Heart right ventricle (tissue), 16 donors: ENCODE measurements around the gene PLEKHN1. TPM values are rescaled to one million over a fixed set of nuclear protein-coding genes. Genes with fewer than 3 reads are reported as not detected.
"Not testable (repeated sequence)": the region's sequence is repeated elsewhere in the genome, so short reads cannot be mapped to it uniquely, and the experiment has no call there.

ENCODE experiments used
- ATAC-seq, 8 donors: fragments of 200-7000 bp; cut with Tn5 transposase; one replicate each; pipeline ENCODE4 v1.9.1; 2020; ENCODE audit warnings: mild to moderate bottlenecking in 8 of 8, moderate library complexity in 8 of 8, moderate number of reproducible peaks in 1 of 8
- DNase-seq, 2 donors: peaks; one replicate each; pipeline ENCODE4 v3.0.0-alpha.2; 2020
- H3K27ac ChIP-seq, 10 donors: fragments of 200-600 bp; sonication (generic) in 2 of 10; one replicate each; pipeline versions ENCODE4 v1.5.0 to v1.8.0; 2020 to 2022; ENCODE audit warnings: mild to moderate bottlenecking in 3 of 10
- H3K27me3 ChIP-seq, 7 donors: fragments of 200-600 bp; one replicate each; pipeline ENCODE4 v1.8.0; 2021 to 2022; ENCODE audit warnings: mild to moderate bottlenecking in 2 of 7
- H3K36me3 ChIP-seq, 9 donors: fragments of 200-600 bp; sonication (generic) in 1 of 9; one replicate each; pipeline versions ENCODE4 v1.5.0 to v1.8.0; 2020 to 2022; ENCODE audit warnings: mild to moderate bottlenecking in 2 of 9
- H3K4me1 ChIP-seq, 9 donors: fragments of 200-600 bp; sonication (generic) in 1 of 9; one replicate each; pipeline versions ENCODE4 v1.5.0 to v1.8.0; 2020 to 2022; ENCODE audit warnings: mild to moderate bottlenecking in 4 of 9
- H3K4me3 ChIP-seq, 10 donors: fragments of 200-600 bp; sonication (generic) in 2 of 10; one replicate each; pipeline versions ENCODE4 v1.5.0 to v1.8.0; 2020 to 2022; ENCODE audit warnings: mild to moderate bottlenecking in 7 of 10, moderate library complexity in 2 of 10
- H3K9me3 ChIP-seq, 11 donors: fragments of 200-600 bp in 10 of 11; sonication (generic) in 2 of 11; one replicate each; pipeline versions ENCODE4 v1.5.0 to v1.8.0; 2013 to 2022; ENCODE audit warnings: mild to moderate bottlenecking in 2 of 11, control low read depth in 1 of 11, moderate library complexity in 1 of 11
- CTCF ChIP-seq, 9 donors: fragments of 200-600 bp; sonication (generic) in 2 of 9; IDR thresholded peaks; one replicate each; pipeline versions ENCODE4 v1.5.0 to v1.8.0; 2021 to 2022; ENCODE audit warnings: antibody characterized with exemption in 9 of 9, mild to moderate bottlenecking in 5 of 9, moderate library complexity in 1 of 9
- WGBS, 2 donors: extraction: QIAGEN DNeasy Blood & Tissue Kit; methylation state at CpG; one replicate each; pipeline ENCODE4 v1.1.7; 2013; ENCODE audit warnings: inconsistent platforms in 1 of 2; 5-methylcytosine and 5-hydroxymethylcytosine counted together
- intact Hi-C, 10 donors: fragments of 100-400 bp; cut with DNase I; formaldehyde crosslinking; loops; one replicate each; pipeline versions ENCODE4 v1.11.1 to v1.14.2; 2022
- polyA plus RNA-seq, 2 donors: library from polyadenylated mRNA; stranded (reverse); fragments of 200-250 nt; gene quantifications; one replicate each; pipeline ENCODE4 v1.2.3, GENCODE V29; 2013
- total RNA-seq, 10 donors: library from RNA; stranded (reverse); fragmentation: NEBNext Ultra II Directional in 3 of 10; extraction: Animal tissue kit (Norgen Biotek cat#: 25700) in 3 of 10; gene quantifications; one replicate each; pipeline versions ENCODE4 v1.2.1 to v1.2.4, GENCODE V29; 2021 to 2023
- donor health status: Arrhythmogenic right ventricular cardiomyopathy.
- donor health status: ischemic (EF 13 %, LVEDD 7.1; RV severe dilation, severe dysfunction).
- donor health status: healthy with polysubstance abuse.
- donor health status: DM: no; HTN: yes; CAD: no.
- donor health status: DM: no; HTN: no; CAD: no.
- donor health status: ischemic (EF 25% LVEDD 6.9; RV normal size, moderate dysfunction).
- donor health status: ischemic (EF 25% LVEDD 5.7; RV mildly dilated, moderate dysfunction).
- donor health status: healthy.
- donor health status: DM: yes; HTN: yes; CAD: no.
- donor health status: Ischemic cardiomyopathy.
- donor health status: ischemic (EF 35%, LVEDD 5.7; RV mildly dilated, moderate dysfunction).
- donor health status: nonischemic (EF 11% LVEDD 7.7; RV severe dilation, severe dysfunction).
- donor health status: DM: yes; HTN: yes; CAD: no.
- donor health status: PGD.
- donor health status: ischemic (EF 29% LVEDD 5.4; RV normal size, mild dysfunction).
- donor health status: nonischemic (EF 23%, LVEDD 6.1; RV moderate dilation, normal function).

PLEKHN1 gene
- total and polyA plus RNA-seq, 12 donors = 0.13 to 0.37 (median 0.29) TPM; not detected in 8

- Histone ChIP-seq H3K27ac (no peak overlapping the region), H3K4me3 (no peak overlapping the region), H3K36me3 (no peaks in the 10 kb centered on the region), H3K4me1 (peaks cover 5 to 28% (median 16%) of the 10 kb centered on the region in 9 donors), H3K9me3 (no peaks in the 10 kb centered on the region), H3K27me3 (no peaks in the 10 kb centered on the region)
- intact Hi-C loops = loop anchor here in 1 of 10 donors (10.0 kb wide), 1 partner anchor 53 kb away; no protein-coding TSS in a partner anchor
- DNase-seq (peak in 1 of 2 donors; percentile 3), ATAC-seq (no peak)
- no peak for TF ChIP-seq CTCF (IDR thresholded peaks at IDR 0.05)
- 83 to 89% methylated on average over 14 of the region's 14 CpGs for WGBS, 2 donors
Measured at GRCh38 chr1:1011396-1011949, 45.2 kb downstream of the PLEKHN1 start.

DNA sequence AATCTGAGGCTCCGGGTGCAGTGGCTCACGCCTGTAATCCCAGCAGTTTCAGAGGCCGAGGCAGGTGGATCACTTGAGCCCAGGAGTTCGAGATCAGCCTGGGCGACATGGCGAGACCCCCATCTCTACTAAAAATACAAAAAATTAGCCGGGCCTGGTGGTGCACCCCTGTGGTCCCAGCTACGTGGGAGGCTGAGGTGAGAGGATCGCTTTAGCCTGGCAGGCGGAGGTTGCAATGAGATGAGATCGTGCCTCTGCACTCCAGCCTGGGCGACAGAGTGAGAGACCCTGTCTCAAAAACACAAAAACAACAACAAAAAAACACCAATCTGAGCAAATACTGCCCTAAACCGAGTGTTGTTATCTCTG, 46.4 kb downstream of the PLEKHN1 start:
- H3K27me3 ChIP-seq, H3K9me3 ChIP-seq, DNase-seq, ATAC-seq, H3K36me3 ChIP-seq: not testable (repeated sequence)
- 59 to 70% methylated on average over 13 of the region's 13 CpGs for WGBS, 2 donors
- intact Hi-C loops = loop anchor here in 1 of 10 donors (10.0 kb wide), 1 partner anchor 52 kb away; no protein-coding TSS in a partner anchor
- H3K4me3 ChIP-seq = peak overlapping the region; percentile 48 to 80 (median 72)
- H3K4me1 ChIP-seq = peaks cover 5 to 28% (median 16%) of the 10 kb centered on the region in 9 donors
- H3K27ac ChIP-seq = peak overlapping the region; percentile 32 to 96 (median 90)

GRCh38 chr1:1013105-1013921, 47.0 kb downstream of the PLEKHN1 start, which contains the start of gene ISG15:
ISG15 (plus strand) TSS chr1:1013497; CDS start chr1:1013574, 77 bp downstream.
- peak within 1 kb of the TSS; percentile 32 to 96 (median 90) for H3K27ac ChIP-seq
- H3K4me1 ChIP-seq = peaks cover 5 to 28% (median 16%) of the 10 kb centered on the region in 9 donors
- H3K9me3 ChIP-seq = no peaks in the 10 kb centered on the region
- WGBS, 2 donors = 2 to 5% methylated on average over 30 of the region's 30 CpGs
- peak; percentile 89 to 96 (median 94) for ATAC-seq
- no peaks in the 10 kb centered on the region for H3K36me3 ChIP-seq
- intact Hi-C loops = loop anchor here in 1 of 10 donors (10.0 kb wide), 1 partner anchor 51 kb away; no protein-coding TSS in a partner anchor
- TF ChIP-seq CTCF (IDR thresholded peaks at IDR 0.05) = peak in 1 of 9 donors; percentile 18
- H3K4me3 ChIP-seq = peak within 1 kb of the TSS; percentile 48 to 80 (median 72)
- DNase-seq = peak; percentile 89 to 94
- H3K27me3 ChIP-seq = no peaks in the 10 kb centered on the region

- WGBS, 2 donors = 53 to 54% methylated on average over 41 of the region's 41 CpGs
- Histone ChIP-seq H3K36me3 (no peaks in the 10 kb centered on the region), H3K4me3 (peak overlapping the region; percentile 48 to 80 (median 72)), H3K4me1 (peaks cover 5 to 31% (median 17%) of the 10 kb centered on the region in 9 donors), H3K9me3 (no peaks in the 10 kb centered on the region), H3K27me3 (no peaks in the 10 kb centered on the region), H3K27ac (peak overlapping the region; percentile 32 to 96 (median 90))
- no peak for TF ChIP-seq CTCF (IDR thresholded peaks at IDR 0.05)
- intact Hi-C loops = loop anchor here in 1 of 10 donors (10.0 kb wide), 1 partner anchor 51 kb away; no protein-coding TSS in a partner anchor
- DNase-seq (no peak), ATAC-seq (peak; percentile 24 to 71 (median 48))
Measured at GRCh38 chr1:1013922-1014648, 47.8 kb downstream of the PLEKHN1 start.
